IPS-18a (cell line): ENCODE measurements around the gene MRPS18B.

ENCODE experiments used
- H3K27ac ChIP-seq: one replicate; pipeline ENCODE4 v1.5.1; 2013; ENCODE audit warnings: low read length
- H3K27me3 ChIP-seq: one replicate; pipeline ENCODE4 v1.6.1; 2013; ENCODE audit warnings: mild to moderate bottlenecking, low read length; ENCODE audit not compliant: control insufficient read depth, insufficient read depth
- H3K36me3 ChIP-seq: one replicate; pipeline ENCODE4 v1.6.1; 2013; ENCODE audit warnings: low read depth, low read length; ENCODE audit not compliant: control insufficient read depth
- H3K4me1 ChIP-seq: one replicate; pipeline ENCODE4 v1.6.1; 2013; ENCODE audit warnings: low read depth, low read length; ENCODE audit not compliant: control insufficient read depth
- H3K4me3 ChIP-seq: one replicate; pipeline ENCODE4 v1.5.1; 2013; ENCODE audit warnings: low read length
- H3K9ac ChIP-seq: one replicate; pipeline ENCODE4 v1.6.1; 2013; ENCODE audit warnings: mild to moderate bottlenecking, low read length, moderate library complexity
- H3K9me3 ChIP-seq: one replicate; pipeline ENCODE4 v1.6.1; 2013; ENCODE audit warnings: low read depth, low read length; ENCODE audit not compliant: control insufficient read depth

MRPS18B gene

GRCh38 chr6:30611150-30611855, 6.3 kb upstream of the MRPS18B start:
- Histone ChIP-seq H3K9ac (no peak overlapping the region), H3K27ac (no peak overlapping the region), H3K9me3 (no peaks in the 10 kb centered on the region), H3K36me3 (peaks cover 51% of the 10 kb centered on the region), H3K27me3 (no peaks in the 10 kb centered on the region), H3K4me1 (peaks cover 10% of the 10 kb centered on the region), H3K4me3 (no peak overlapping the region)

- Histone ChIP-seq H3K36me3 (peaks cover 51% of the 10 kb centered on the region), H3K9ac (no peak overlapping the region), H3K27me3 (no peaks in the 10 kb centered on the region), H3K9me3 (no peaks in the 10 kb centered on the region), H3K27ac (no peak overlapping the region), H3K4me1 (peaks cover 10% of the 10 kb centered on the region), H3K4me3 (no peak overlapping the region)
These were observed 5.8 kb upstream of the MRPS18B start for GRCh38 chr6:30611856-30612194.

DNA sequence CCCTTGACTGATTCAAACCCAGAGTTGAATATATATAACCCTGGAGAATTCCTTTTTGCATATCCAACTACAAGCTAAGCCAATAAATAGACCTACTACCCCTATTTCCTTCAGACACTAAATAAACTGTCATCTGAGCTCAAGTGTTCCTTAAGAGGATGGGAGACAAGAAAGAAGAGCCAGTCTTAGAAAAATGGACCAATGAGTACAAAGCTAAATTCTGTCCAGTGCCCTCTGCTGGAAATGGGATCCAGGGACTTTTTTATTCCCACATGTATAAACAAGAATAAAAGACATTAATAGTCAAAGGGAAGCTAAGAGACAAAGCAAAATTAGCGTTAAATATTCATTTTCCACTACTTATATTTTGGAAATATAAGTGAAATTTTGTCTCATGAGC, 5.4 kb upstream of the MRPS18B start:
- no peaks in the 10 kb centered on the region for H3K9me3 ChIP-seq
- peaks cover 48% of the 10 kb centered on the region for H3K36me3 ChIP-seq
- no peak overlapping the region for H3K27ac ChIP-seq
- H3K4me1 ChIP-seq = peaks cover 10% of the 10 kb centered on the region
- no peaks in the 10 kb centered on the region for H3K27me3 ChIP-seq
- no peak overlapping the region for H3K9ac ChIP-seq
- no peak overlapping the region for H3K4me3 ChIP-seq

DNA sequence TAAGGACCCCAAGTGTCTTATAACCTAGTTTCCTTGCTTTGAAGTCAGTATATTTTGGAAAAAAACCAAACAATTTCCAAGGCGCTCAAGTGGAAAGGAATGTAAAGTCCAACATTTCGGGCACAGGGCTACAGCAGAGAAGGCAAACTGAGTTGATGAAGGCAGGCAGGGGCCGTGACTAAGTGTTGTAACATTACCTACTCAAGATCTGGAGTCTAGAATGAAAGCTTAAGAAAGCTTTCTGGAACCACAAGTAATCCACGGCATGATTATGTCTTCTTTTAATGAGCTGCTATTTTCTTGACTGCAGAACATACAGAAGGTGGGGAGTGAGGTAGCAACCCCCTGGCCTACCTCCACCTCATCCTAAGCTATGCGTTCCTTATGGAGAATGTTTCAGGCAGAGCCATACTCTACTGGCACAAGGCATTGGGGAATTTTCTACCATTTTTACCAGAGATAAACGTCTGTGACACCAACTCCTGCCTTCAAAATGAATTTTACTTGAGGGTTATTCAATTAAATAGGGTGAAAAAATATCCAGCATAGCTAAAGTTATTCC, 4.9 kb upstream of the MRPS18B start:
- H3K4me3 ChIP-seq = no peak overlapping the region
- H3K36me3 ChIP-seq = peaks cover 42% of the 10 kb centered on the region

DNA sequence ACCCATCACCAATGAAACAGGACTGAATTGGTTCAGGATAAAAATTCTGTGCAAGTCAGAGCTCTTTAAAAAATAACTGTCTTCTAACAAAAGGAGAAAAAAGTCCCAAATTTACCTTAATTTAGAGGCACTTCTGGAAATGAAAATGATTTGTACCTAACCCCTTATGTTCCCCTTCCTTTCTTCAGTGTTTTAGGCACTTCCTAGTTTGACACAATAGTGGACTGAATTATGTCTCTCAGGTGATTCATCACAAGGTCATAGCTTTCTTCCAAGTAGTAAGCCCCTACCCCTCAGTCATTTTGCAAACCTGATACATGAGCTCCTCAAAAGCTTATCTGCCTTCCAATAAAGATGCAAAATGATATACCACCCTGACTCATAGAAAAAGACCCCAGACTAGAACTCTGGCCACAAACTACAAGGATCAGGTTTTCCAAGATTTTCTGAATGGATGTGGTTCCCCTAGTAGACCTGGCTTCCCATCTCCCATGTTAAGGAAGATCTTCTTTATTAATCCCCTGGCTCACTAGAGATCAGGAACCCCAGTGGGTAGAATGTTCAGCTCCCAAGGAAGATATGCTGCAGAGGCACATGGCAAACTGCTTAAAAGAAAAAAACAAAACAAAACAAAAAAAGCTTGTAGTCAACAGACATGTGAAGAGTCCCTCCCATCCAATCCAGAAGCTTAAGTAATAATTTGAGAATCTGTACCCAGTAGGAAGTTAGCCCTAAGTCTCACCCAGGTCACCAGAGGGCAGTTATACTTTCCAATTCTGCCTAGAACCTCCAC, 4.2 kb upstream of the MRPS18B start:
- no peak overlapping the region for H3K27ac ChIP-seq
- H3K9me3 ChIP-seq = no peaks in the 10 kb centered on the region
- H3K9ac ChIP-seq = peak overlapping the region; percentile 97
- H3K36me3 ChIP-seq = peaks cover 35% of the 10 kb centered on the region
- H3K27me3 ChIP-seq = no peaks in the 10 kb centered on the region
- H3K4me3 ChIP-seq = peak overlapping the region; percentile 96
- H3K4me1 ChIP-seq = peaks cover 10% of the 10 kb centered on the region

More for the DNA sequence above, 4.9 kb upstream of the MRPS18B start:
- Histone ChIP-seq H3K9me3 (no peaks in the 10 kb centered on the region), H3K27me3 (no peaks in the 10 kb centered on the region), H3K9ac (no peak overlapping the region), H3K4me1 (peaks cover 10% of the 10 kb centered on the region), H3K27ac (no peak overlapping the region)

DNA sequence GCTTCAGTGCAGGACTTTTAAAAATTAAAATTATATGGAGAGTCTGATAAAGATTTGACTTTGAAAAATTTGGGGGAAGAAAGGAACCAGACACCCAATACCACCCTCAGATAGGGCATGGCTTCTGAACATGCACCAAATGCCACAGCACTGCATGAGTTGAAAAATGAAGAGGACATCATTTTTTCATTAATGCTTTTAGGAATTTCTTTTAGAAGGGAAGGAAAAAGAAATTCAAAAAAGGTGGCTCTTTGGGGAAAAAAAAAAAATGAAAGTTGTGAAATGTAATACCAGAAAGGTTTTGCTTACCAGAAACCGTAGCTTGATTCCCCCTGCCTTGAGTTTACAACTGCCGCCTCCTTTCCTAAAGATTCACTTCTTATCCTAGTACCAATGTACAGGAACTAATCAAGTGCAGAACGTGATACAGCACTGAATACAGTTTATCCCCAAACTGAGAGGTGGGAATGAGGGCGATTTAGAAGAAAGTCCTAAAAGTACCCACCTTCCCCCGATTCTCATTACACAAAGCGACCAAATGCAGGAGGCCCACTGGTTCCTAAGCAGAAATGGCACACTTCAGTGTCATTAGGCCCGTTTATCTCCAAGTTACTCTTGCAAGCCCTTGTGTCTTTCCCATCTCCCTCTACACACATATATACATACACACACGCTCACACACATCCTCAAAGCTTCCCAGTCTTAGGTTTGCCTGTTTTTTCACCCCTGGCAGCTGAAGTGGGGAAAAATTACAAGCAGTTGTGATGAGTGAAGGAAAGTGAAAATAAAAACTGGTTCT, 3.4 kb upstream of the MRPS18B start:
- peak overlapping the region; percentile 91 for H3K27ac ChIP-seq
- H3K36me3 ChIP-seq = peaks cover 27% of the 10 kb centered on the region
- H3K4me1 ChIP-seq = peaks cover 10% of the 10 kb centered on the region
- peak overlapping the region; percentile 97 for H3K9ac ChIP-seq
- peak overlapping the region; percentile 96 for H3K4me3 ChIP-seq
- no peaks in the 10 kb centered on the region for H3K27me3 ChIP-seq
- no peaks in the 10 kb centered on the region for H3K9me3 ChIP-seq

GRCh38 chr6:30614843-30615218, 2.8 kb upstream of the MRPS18B start:
- peak overlapping the region; percentile 91 for H3K27ac ChIP-seq
- peaks cover 26% of the 10 kb centered on the region for H3K36me3 ChIP-seq
- peaks cover 10% of the 10 kb centered on the region for H3K4me1 ChIP-seq

DNA sequence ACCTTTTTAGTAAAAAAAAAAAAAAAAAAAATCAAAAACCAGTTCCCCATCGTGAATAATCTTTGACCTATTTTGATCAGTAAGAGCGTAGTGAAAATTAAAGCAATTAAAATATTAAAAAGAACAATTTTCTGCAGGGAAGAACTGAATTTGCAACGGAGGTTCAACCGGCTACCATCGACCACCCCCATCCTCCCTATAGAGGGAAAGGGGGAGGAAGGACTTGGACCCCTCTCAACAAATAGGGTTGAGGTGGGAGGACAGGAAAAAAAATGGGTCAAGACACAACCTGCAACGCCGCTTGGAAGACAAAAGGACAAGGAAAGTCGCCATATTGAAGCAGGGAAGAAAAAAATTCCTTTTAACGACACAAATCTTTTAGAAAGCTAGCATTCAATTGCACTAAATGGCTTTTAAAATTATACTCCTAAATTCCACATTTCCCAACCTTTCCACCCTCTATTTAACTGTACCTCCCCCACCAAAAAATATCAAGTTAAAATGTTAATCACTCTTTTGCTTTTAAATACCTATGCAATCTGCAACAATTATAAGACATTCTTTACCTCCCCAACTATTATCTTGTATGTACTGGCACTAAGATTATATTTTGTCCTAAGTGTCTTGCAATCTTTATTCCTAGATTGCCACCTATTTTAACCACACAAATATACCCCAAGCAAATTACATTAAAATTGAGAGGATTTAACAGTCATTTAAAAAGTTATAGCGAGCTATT, 2.3 kb upstream of the MRPS18B start:
- H3K4me1 ChIP-seq = peaks cover 10% of the 10 kb centered on the region
- peak overlapping the region; percentile 97 for H3K9ac ChIP-seq
- H3K27ac ChIP-seq = peak overlapping the region; percentile 88

More at GRCh38 chr6:30614843-30615218, 2.8 kb upstream of the MRPS18B start:
- Histone ChIP-seq H3K4me3 (peak overlapping the region; percentile 96), H3K9ac (peak overlapping the region; percentile 97), H3K27me3 (no peaks in the 10 kb centered on the region), H3K9me3 (no peaks in the 10 kb centered on the region)

DNA sequence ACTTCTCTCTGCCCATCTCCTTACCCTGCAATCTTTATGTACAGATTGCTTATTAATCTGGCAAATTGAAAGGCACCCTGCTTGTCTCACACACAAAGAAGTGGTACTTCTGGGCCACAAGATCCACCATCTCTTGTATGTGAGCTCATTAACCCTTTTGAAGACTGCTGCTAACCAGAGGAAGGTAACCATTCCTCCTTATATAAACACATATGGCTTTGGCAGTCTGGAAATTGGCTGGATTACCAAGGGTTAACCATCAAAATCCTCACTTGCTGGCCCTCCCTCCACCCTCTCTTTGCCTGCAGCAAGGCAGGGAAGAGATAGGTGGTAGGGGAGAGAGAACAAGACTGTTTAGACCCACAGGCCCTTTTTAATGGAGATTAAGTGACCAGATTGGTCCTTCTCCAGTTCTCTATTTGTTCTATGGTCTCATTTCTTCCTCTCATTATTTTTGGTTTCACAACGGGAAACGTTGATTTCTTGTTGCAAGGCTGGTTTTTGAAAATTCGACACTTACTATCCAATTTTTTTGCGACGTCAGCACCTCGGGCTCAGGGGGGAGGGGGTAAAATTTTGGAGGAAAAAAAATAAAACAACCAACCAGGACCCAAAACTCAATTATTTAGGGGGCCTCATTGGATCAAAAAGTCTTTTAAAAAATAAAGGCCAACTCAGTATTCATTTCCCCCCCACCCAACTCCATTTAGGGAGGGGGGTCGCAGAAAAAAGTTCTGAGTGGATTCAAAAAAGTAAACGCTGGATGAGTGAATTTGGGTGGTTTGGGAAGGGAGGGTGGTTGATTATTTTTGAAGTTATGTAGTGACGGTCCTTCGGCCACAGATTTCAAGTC, 1.5 kb upstream of the MRPS18B start:
- Histone ChIP-seq H3K27ac (peak overlapping the region; percentile 88), H3K9me3 (no peaks in the 10 kb centered on the region), H3K36me3 (peaks cover 20% of the 10 kb centered on the region), H3K9ac (peak overlapping the region; percentile 97), H3K4me3 (peak overlapping the region; percentile 96), H3K27me3 (no peaks in the 10 kb centered on the region), H3K4me1 (peaks cover 10% of the 10 kb centered on the region)

More for the DNA sequence above, 2.3 kb upstream of the MRPS18B start:
- Histone ChIP-seq H3K4me3 (peak overlapping the region; percentile 96), H3K27me3 (no peaks in the 10 kb centered on the region), H3K9me3 (no peaks in the 10 kb centered on the region), H3K36me3 (peaks cover 23% of the 10 kb centered on the region)

- Histone ChIP-seq H3K4me1 (peaks cover 10% of the 10 kb centered on the region), H3K9me3 (no peaks in the 10 kb centered on the region), H3K4me3 (peak within 1 kb of the TSS; percentile 96), H3K36me3 (peaks cover 20% of the 10 kb centered on the region), H3K27me3 (no peaks in the 10 kb centered on the region), H3K9ac (peak within 1 kb of the TSS; percentile 97), H3K27ac (peak within 1 kb of the TSS; percentile 97)
These were observed 652 bp upstream of the MRPS18B start, which contains the start of gene PPP1R10 for GRCh38 chr6:30616811-30617564. PPP1R10 (minus strand) TSS chr6:30617243; CDS start chr6:30609944, 7,299 bp downstream.
